Daoy (cell line): Measurements from ENCODE around the gene MLANA. TPM values are rescaled to one million over a fixed set of nuclear protein-coding genes. Genes with fewer than 3 reads are reported as not detected.
"Not testable (repeated sequence)": the region's sequence is repeated elsewhere in the genome, so short reads cannot be mapped to it uniquely, and the experiment has no call there.

Experiments used
- DNase-seq: peaks from one replicate; pipeline ENCODE4 v3.0.0-alpha.2; 2015; ENCODE audit warnings: low read depth
- total RNA-seq: library from RNA; depleted of rRNA; stranded (reverse); fragments of >200 nt; shearing (Covaris generic); gene quantifications from 2 replicates; pipeline ENCODE4 v1.2.3, GENCODE V29; 2014

The MLANA gene
- total RNA-seq, 1 experiment from 2014 or later: not detected

GRCh38 chr9:5869315-5870019 is 21.2 kb upstream of the MLANA start:
- peak; percentile 64 for DNase-seq

GRCh38 chr9:5870020-5870339 is 20.7 kb upstream of the MLANA start:
- DNase-seq: no peak

GRCh38 chr9:5870691-5871090 is 20.0 kb upstream of the MLANA start:
- peak; percentile 27 for DNase-seq

DNA sequence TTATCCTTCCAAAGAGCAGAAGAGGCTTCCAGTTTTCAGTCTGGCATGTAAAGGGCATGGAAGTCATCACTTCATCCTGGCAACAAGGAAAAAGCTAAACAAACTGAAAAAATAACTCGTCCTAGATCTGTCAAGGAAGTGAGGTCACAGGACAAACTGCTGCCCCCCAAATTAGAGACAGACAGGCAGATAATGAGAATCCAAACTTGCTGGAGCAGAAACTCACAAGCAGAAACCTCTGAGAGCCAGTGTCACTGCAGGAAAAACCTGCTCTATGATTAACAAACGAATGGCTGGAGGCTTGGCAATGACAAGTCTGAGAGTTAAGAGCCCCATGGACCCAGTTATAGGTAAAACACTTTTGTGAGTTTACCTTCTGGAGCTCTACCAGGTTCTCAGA is 18.9 kb upstream of the MLANA start:
- DNase-seq: no peak

GRCh38 chr9:5872511-5872910 is 18.2 kb upstream of the MLANA start:
- no peak for DNase-seq

- no peak for DNase-seq
These were observed 17.2 kb upstream of the MLANA start for GRCh38 chr9:5873439-5873838.

DNA sequence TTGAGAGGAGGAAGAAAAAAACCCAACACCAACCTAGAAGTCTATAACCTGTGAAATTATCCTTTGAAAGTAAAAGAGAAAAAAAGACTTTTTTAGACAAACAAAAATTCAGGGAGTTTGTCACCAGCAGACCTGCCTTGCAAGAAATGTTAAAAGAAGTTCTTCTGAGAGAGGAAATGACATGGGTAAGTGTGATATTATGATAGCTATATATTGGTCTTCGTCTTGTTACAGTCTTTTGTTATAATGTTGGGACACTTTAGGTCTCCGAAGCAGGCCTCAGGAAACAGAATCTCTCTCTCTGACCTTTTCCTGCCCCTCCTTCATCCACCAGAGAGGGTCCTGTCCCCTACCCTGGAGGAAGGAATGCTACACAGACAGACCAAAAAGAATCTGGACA is 16.6 kb upstream of the MLANA start:
- DNase-seq: no peak

- DNase-seq: no peak
These were observed 14.7 kb upstream of the MLANA start for GRCh38 chr9:5876026-5876425.

GRCh38 chr9:5876711-5877110 is 14.0 kb upstream of the MLANA start:
- DNase-seq: peak; percentile 34

- DNase-seq: peak; percentile 86
These were observed 11.1 kb upstream of the MLANA start for GRCh38 chr9:5879419-5880181.

GRCh38 chr9:5882244-5883012 is 8.3 kb upstream of the MLANA start:
- not testable (repeated sequence) for DNase-seq

GRCh38 chr9:5884191-5884590 is 6.5 kb upstream of the MLANA start:
- DNase-seq: no peak

- peak; percentile 86 for DNase-seq
These were observed 4.4 kb upstream of the MLANA start for GRCh38 chr9:5886114-5886939.

- no peak for DNase-seq
These were observed 1.9 kb downstream of the MLANA start for GRCh38 chr9:5892456-5893133.

GRCh38 chr9:5893134-5893505 is 2.4 kb downstream of the MLANA start:
- no peak for DNase-seq

- DNase-seq: no peak
These were observed 3.0 kb downstream of the MLANA start for GRCh38 chr9:5893591-5894236.

DNA sequence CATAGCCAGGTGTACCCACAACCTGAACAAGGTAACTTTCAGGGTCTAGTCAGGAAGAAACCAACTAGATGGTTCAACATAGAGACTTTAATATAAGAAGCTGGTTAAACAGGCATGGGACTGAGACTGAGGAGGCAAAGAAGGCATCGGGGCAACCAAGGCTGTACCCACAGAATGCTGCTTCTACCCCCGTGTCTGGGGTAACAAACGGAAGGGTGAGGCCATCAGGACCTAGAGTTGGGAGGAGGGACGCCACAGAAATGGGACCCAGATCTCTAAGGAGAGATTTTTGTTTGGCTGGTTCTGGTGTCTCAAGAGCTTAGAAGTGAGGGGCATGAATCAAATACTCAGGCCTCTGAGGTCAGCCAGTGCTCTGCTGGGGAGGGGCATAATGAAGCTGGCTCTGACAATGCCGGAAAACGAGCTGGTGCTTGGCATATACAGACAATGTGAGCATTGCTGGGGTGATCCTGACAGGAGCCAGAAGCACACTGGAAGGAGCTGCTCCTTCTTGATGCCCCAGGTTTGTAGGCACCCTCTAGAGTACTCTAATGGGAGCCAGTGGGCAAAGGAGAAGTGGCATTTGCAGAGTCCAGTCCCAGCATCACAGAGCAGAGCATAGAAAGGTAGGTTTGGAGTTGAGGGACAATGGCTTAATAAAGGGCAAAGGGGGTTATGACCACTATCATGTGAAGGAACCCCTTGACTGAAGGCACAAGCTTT is 3.7 kb downstream of the MLANA start:
- DNase-seq: no peak

DNA sequence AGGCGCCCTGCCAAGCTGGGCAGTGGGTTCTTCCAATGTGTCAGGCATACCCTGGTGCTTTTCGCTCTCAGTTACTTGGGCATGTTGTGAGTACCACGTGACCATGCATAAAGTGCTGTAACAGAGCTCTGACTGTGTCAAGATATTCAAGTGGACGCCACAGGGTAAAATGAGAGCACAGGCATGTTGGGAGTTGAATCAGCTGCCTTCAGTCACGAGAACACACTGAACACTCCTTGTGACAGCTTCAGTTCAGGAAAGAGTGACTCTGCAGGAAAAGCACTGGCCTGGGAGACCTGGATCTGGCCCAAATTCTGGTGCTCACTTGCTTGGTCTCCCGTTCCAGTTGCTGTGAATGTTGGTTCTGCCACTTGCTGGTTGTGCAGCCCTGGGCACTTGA is 5.1 kb downstream of the MLANA start:
- DNase-seq: no peak

GRCh38 chr9:5896863-5897262 is 6.2 kb downstream of the MLANA start:
- no peak for DNase-seq

DNA sequence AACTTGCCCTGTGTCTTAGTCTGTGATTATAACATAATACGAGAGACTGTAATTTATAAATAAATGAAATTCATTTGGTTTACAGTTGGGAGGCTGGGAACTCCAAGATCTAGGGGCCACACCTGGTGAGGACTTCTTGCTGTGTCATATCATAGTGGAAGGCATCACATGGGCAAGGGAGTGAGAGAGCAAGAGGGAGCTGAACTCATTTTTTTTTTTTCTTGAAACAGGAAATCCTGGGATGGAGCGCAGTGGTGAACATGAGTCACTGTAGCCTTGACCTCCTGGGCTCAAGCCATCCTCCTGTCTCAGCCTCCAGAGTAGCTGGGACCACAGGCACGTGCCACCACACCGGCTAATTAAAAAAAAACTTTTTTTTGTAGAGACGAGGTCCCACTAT is 7.2 kb downstream of the MLANA start:
- DNase-seq: no peak
